GM18870 (cell line): Measurements from ENCODE around the gene AWAT2.
"Not testable (repeated sequence)": the region's sequence is repeated elsewhere in the genome, so short reads cannot be mapped to it uniquely, and the experiment has no call there.

Source experiments
- ATAC-seq: cut with Tn5 transposase; IDR thresholded peaks from one replicate; pipeline ENCODE4 v1.9.1; 2021; ENCODE audit warnings: moderate library complexity; ENCODE audit not compliant: unreplicated experiment

AWAT2 gene

DNA sequence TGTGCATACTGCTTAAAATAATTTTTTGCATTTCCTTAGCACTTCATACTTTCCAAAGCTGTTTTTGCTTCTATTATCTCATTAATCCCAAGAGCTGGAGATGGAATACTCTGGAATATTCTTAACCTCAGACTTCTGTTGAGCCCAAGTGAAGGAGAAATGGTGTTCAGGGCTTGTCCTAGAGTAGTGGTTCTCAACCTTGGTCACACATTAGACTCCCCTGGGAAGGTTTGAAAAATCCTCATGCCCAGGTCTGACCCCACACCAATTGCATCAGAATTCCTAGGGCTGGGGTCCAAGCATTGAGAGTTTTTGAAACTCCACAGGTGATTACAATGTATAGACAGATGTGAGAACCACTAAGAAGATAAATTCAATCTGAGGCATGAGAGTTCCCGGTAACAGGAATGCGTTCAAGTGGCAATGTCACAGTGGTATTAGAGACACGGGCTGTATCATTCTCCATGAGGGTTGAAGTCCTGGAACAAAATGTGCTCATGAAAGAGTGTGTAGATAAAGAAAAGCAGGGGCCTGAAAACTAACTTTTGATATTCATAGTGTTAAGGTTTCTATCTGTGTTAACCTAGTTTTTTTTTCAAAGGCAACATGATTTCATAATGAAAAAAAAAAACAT lies 47.9 kb downstream of the AWAT2 start:
- ATAC-seq: no peak

DNA sequence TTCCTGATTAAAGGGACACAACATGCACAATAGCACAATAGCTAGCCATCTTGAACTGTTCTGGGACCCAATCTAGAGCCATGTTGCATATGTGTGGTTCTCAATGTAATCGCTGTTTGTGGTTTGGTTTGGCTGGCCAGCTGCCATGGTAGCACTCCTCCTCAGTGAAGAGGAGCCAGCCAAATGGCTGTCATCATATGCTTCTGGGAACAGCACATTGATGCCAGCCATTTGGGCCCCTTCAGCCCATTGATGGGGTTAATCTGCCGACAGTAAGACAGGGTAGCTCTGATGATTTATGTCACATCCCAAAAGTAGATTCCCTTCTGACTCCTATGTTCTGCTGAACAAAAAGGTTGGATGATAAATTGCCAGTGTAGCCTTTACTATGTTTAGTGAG lies 48.5 kb downstream of the AWAT2 start:
- no peak for ATAC-seq

DNA sequence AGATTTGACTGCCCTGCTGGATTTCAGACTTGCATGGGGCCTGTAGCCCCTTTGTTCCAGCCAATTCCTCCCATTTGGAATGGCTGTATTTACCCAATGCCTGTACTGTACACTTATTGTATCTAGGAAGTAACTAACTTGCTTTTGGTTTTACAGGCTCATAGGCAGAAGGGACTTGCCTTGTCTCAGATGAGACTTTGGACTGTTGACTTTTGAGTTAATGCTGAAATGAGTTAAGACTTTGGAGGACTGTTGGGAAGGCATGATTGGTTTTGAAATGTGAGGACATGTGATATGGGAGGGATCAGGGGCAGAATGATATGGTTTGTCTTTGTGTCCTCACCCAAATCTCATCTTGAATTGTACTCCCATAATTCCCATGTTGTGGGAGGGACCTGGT lies 51.4 kb downstream of the AWAT2 start:
- ATAC-seq: not testable (repeated sequence)

DNA sequence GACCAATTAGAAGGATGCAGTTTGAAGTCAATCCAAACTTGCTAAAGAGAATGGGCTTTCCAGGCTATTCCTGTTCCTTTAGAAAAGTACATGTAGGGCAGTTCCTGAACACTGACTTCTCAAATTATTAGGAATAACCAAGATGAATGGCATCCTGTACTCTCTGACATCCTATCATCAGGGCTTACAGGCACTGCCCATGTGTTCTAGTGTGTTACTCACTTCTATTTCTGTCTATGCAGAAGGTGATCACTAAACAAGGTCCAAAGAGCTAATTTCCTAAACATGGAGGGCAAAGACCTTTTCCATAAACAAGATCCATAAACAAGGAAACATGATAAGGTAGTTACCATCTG lies 53.6 kb downstream of the AWAT2 start:
- ATAC-seq: no peak

DNA sequence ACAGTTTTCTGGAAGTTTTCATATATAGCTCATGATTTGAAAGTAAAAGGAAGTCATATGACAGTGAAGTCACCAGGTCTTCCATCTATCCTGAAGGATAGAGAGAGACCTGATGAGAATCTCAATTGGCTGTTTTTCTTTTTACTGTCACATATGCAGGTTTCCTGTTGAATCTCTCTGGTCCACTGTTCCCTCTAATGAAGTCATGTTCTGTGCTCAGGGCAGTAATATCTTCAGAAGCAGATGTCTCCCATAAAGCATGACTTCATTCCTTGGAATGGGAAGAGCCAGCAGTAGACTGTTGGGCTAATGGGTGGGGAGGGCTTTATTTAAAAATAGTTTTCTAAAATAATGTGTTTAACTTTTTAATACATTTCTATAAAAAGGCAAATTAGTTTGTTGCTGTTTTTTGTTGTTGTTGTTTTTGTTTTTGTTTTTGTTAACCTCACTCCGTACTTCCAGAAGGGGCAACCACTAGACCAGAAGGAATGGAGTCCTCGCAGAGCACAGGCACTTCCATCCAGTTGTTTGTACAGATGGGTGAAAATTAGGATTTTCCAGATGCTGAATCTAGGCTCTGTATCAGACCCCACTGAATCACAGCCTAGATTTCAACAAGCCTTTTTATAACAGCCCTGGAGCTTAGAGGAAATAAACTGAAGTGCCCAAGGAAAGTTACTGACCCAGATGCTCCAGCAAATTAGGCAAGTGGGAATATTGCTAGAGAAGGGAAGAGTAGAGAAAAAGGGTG lies 54.2 kb downstream of the AWAT2 start:
- no peak for ATAC-seq

DNA sequence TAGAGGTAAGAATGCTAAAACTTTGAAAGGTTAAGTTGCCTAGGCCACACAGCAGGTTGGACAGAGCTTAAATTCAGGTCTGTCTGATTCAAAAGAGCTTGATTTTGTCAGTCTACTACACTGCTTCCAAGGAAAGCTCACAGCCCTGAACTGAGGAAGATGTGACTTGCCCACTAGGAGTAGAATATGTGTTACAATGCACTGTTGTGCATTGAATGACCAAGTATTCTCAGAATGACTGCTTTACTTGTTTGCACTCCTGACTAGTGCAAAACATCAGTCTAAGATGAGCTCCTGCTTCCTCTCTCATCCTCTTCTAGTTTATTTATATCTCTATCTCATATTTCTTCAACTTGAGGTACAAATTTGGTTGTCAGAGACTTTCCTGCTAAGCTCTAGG lies 56.2 kb downstream of the AWAT2 start:
- no peak for ATAC-seq

DNA sequence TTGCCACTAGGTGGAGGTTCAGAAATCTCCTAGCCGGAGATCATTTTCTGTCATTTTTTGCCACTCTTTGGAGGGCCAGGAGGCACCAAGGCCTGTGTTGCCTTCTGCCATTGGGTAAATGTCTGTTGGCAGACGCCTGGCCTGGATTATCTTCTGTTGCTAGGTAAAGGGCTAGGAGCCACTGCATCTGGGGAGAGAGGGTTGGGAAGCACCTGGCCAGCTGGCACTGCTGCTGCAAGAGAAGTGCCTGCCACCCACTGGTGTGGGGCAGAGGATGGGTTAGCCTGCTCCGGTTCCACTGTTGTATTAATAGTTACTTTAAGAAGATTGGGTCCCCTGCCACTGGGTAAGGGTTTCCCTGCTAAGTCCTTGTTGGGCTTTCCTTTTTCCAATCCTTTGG lies 58.1 kb downstream of the AWAT2 start:
- ATAC-seq: no peak
